Lower leg skin (tissue), 4 donors: ENCODE measurements around the gene DMPK. TPM values are rescaled to one million over a fixed set of nuclear protein-coding genes. Genes with fewer than 3 reads are reported as not detected.

Source experiments
- DNase-seq, 2 donors: peaks; one replicate each; pipeline ENCODE4 v3.0.0-alpha.2; 2019; ENCODE audit warnings: low spot score in 2 of 2
- H3K4me3 ChIP-seq: fragments of 200-600 bp; sonication (generic); 2 replicates; pipeline ENCODE4 v1.5.1; 2017; ENCODE audit warnings: mild to moderate bottlenecking, low read depth; ENCODE audit not compliant: poor library complexity, severe bottlenecking
- POLR2A ChIP-seq, 2 donors: fragments of 450-650 bp; IDR thresholded peaks; one replicate each; pipeline ENCODE4 v1.6.1; 2016 to 2017; ENCODE audit warnings: antibody characterized with exemption in 2 of 2, mild to moderate bottlenecking in 1 of 2, moderate library complexity in 1 of 2
- WGBS, 2 donors: methylation state at CpG; one replicate each; pipeline ENCODE4 v1.1.5; 2018; 5-methylcytosine and 5-hydroxymethylcytosine counted together
- intact Hi-C: fragments of 100-400 bp; cut with DNase I; formaldehyde crosslinking; loops from one replicate; pipeline ENCODE4 v1.15.0; 2023; ENCODE audit warnings: low total_unique reads
- total RNA-seq, 4 donors: library from RNA; depleted of rRNA; stranded (reverse); fragments of >200 nt; gene quantifications; one replicate each; pipeline ENCODE4 v1.1.0, GENCODE V29; 2016
- TF ChIP-seq, protein P1 (sequence below), 3 donors: fragments of 450-650 bp; IDR thresholded peaks; one replicate each; pipeline ENCODE4 v1.5.1; 2016; ENCODE audit warnings: antibody characterized with exemption in 3 of 3, mild to moderate bottlenecking in 3 of 3, moderate library complexity in 2 of 3

The DMPK gene
- total RNA-seq, 4 donors from 2014 or later = 8.8 to 20.2 (median 13.8) TPM

DNA sequence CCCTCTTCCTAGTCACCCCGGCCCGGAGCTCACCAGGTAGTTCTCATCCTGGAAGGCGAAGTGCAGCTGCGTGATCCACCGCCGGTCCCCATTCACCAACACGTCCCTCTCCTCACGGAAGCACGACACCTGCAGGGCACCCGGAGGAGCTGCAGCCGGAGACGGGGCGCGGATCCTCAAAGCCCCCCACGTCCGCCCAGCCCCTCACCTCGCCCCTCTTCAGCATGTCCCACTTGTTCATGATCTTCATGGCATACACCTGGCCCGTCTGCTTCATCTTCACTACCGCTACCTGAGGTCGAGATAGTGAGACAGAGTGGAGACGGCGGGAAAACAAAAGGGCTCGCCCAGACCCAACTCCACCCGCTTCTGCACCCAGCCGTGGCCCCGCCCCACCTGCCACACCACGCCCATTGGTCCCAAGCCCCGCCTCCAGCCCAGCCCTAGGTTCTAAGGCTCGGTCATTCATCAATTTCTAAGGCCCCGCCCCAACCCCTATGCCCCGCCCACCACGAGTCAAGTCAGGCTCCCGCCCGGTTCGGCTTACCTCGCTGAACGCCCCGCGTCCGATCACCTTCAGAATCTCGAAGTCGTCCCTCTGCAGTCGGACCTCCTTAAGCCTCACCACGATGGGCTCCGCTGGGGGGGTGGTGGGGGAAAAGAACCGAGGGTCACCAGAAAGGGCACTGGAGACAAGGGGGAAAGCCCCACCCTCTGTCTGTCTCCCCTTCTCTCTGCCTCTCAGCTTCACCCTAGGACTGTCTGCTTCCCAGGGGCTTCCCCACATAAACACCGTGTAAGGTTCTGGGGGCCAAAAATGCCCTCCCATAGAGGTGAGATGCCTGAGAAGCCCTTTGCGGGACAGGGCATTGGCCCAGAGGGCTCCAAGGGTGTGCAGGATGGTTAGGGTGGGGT lies 2.8 kb downstream of the DMPK start:
- TF ChIP-seq POLR2A (IDR thresholded peaks at IDR 0.05) = no peak
- TF ChIP-seq, protein P1, sequence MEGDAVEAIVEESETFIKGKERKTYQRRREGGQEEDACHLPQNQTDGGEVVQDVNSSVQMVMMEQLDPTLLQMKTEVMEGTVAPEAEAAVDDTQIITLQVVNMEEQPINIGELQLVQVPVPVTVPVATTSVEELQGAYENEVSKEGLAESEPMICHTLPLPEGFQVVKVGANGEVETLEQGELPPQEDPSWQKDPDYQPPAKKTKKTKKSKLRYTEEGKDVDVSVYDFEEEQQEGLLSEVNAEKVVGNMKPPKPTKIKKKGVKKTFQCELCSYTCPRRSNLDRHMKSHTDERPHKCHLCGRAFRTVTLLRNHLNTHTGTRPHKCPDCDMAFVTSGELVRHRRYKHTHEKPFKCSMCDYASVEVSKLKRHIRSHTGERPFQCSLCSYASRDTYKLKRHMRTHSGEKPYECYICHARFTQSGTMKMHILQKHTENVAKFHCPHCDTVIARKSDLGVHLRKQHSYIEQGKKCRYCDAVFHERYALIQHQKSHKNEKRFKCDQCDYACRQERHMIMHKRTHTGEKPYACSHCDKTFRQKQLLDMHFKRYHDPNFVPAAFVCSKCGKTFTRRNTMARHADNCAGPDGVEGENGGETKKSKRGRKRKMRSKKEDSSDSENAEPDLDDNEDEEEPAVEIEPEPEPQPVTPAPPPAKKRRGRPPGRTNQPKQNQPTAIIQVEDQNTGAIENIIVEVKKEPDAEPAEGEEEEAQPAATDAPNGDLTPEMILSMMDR (IDR thresholded peaks at IDR 0.05) = peak in 1 of 3 donors; percentile 75
- 9% methylated on average over 44 to 48 of the region's 48 CpGs for WGBS, 2 donors
- intact Hi-C loops = no loop called here
- no peak overlapping the region for H3K4me3 ChIP-seq
- peak; percentile 91 to 97 for DNase-seq

DNA sequence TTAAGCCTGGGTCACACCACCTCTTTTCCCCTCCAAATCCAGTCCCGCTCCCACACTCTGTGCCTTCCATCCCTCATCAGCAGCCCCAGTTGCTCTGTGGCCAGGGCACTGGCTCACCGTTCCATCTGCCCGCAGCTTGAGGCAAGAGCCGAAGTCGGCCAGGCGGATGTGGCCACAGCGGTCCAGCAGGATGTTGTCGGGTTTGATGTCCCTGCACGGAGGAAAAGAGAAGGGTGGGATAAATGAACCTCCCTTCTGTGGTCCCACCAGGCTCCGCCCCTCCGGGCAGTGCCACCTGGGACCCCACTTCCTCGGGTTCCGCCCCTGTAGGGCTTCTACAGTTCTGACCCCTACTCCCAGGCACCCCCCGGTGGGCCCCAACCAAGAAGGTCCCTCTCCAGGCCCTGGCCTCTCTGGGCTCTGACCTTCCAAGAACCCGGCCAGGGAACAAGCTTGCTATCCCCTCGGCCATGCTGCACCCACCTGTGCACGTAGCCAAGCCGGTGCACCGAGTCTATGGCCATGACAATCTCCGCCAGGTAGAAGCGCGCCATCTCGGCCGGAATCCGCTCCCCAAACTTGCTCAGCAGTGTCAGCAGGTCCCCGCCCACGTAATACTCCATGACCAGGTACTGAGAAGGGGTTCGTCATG lies 4.2 kb downstream of the DMPK start:
- TF ChIP-seq POLR2A (IDR thresholded peaks at IDR 0.05) = no peak
- TF ChIP-seq, protein P1 (IDR thresholded peaks at IDR 0.05) = no peak
- no peak for DNase-seq
- intact Hi-C loops = no loop called here
- H3K4me3 ChIP-seq = no peak overlapping the region
- WGBS, 2 donors = 91 to 94% methylated on average over 26 of the region's 28 CpGs

DNA sequence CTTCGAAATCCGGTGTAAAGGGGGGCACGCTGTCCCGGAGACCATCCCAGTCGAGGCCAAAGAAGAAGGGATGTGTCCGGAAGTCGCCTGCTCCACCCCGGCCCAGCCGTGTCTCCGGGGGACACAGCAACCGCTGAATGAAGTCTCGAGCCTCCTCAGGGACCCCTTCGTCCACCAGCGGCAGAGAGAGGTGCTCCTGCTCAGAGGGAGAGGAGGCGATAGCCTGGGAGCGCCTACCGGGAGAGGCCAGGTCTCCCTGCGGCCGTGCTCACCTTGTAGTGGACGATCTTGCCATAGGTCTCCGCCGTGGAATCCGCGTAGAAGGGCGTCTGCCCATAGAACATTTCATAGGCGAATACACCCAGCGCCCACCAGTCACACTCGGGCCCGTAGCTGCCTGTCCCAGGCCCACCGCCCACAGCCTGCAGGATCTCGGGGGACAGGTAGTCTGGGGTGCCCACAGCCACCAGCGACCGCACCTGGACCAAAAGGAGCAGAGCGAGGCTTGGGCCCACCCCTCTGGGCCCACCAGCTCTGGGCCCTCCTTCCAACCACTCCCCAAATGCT lies 4.8 kb downstream of the DMPK start:
- H3K4me3 ChIP-seq = no peak overlapping the region
- intact Hi-C loops = no loop called here
- TF ChIP-seq POLR2A (IDR thresholded peaks at IDR 0.05) = no peak
- TF ChIP-seq, protein P1 (IDR thresholded peaks at IDR 0.05) = no peak
- 91 to 95% methylated on average over 34 of the region's 34 CpGs for WGBS, 2 donors
- DNase-seq = no peak

DNA sequence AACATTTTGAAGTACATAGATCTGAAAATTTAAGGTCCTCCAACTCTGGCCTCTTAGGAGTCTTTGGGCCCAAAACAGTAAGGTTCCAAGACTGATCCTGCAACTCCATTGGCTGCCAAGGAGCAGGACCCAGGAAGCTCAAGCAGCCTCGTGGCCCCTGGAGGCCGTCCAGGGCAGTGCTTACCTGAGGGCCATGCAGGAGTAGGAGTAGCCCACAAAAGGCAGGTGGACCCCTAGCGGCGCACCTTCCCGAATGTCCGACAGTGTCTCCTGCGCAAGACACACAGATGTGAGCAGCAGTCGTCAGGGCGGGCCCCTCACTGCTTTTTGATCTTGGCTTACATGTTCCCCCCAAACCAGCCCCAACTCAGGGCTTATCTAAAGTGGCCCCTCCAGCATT lies 7.5 kb downstream of the DMPK start:
- H3K4me3 ChIP-seq = no peak overlapping the region
- no peak for DNase-seq
- no peak for TF ChIP-seq POLR2A (IDR thresholded peaks at IDR 0.05)
- TF ChIP-seq, protein P1 (IDR thresholded peaks at IDR 0.05) = no peak
- 87 to 88% methylated on average over 9 of the region's 9 CpGs for WGBS, 2 donors
- intact Hi-C loops = no loop called here

DNA sequence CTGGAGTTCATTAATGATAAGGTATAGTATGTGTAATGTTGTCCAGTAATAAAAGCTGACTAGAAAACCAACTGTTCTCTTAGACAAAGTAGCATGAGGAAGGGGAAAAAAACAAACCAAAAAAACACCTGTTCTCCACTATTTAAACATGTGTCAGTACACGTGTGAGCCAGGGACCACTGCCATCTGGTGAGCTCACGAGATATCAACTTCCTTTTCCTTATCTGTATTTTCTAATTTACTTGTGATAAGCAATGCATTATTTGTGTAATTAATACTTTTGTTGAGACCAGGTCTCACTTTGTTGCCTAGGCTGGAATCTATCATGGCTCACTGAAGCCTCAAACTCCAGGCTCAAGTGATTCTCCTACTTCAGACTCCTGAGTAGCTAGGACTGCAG lies 8.9 kb downstream of the DMPK start:
- 47 to 49% methylated on average over 2 of the region's 2 CpGs for WGBS, 2 donors
- intact Hi-C loops = no loop called here
- TF ChIP-seq POLR2A (IDR thresholded peaks at IDR 0.05) = no peak
- TF ChIP-seq, protein P1 (IDR thresholded peaks at IDR 0.05) = no peak
- no peak overlapping the region for H3K4me3 ChIP-seq
- no peak for DNase-seq
